SK-N-DZ (cell line): ENCODE results near the gene TP53I3.
"Not testable (repeated sequence)": the region's sequence is repeated elsewhere in the genome, so short reads cannot be mapped to it uniquely, and the experiment has no call there.

Experiments
- DNase-seq: peaks from one replicate; pipeline ENCODE4 v3.0.0-alpha.2; 2015; ENCODE audit warnings: low spot score

TP53I3 gene

GRCh38 chr2:24100732-24101131 is 16.1 kb upstream of the TP53I3 start:
- not testable (repeated sequence) for DNase-seq

GRCh38 chr2:24095171-24095677 is 10.6 kb upstream of the TP53I3 start:
- DNase-seq = not testable (repeated sequence)

DNA sequence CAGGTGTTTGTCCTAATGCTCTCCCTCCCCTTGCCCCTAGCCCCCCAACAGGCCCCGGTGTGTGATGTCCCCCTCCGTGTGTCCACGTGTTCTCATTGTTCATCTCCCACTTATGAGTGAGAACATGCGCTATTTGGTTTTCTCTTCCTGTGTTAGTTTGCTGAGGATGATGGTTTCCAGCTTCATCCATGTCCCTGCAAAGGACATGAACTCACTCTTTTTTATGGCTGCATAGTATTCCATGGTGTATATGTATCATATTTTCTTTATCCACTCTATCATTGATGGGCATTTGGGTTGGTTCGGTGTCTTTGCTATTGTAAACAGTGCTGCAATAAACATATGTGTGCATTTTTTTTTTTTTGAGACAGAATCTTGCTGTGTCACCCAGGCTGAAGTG is 8.6 kb upstream of the TP53I3 start:
- not testable (repeated sequence) for DNase-seq

GRCh38 chr2:24088821-24089359 is 4.3 kb upstream of the TP53I3 start:
- no peak for DNase-seq

- DNase-seq = no peak
Observed at GRCh38 chr2:24087032-24087431, 2.4 kb upstream of the TP53I3 start.

DNA sequence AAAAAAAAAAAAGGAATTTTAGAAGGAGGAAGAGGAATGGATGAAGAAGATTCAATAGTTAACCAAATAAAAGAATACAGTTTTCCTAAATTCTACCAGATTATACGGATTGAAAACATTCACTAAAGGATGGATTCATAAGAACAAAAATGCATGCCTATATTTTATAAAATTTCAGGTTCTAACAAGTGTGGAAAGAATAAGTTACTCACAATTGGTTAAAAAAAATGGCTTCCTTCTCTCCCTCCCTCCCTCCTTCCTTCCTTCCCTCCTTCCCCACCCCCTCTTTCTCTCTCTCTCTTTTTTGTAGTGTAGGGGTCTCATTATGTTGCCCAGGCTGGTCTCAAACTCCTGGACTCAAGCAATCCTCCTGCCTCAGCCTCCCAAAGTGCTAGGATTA is 1.6 kb upstream of the TP53I3 start:
- DNase-seq = no peak

GRCh38 chr2:24085200-24085489 is 511 bp upstream of the TP53I3 start:
- no peak for DNase-seq

DNA sequence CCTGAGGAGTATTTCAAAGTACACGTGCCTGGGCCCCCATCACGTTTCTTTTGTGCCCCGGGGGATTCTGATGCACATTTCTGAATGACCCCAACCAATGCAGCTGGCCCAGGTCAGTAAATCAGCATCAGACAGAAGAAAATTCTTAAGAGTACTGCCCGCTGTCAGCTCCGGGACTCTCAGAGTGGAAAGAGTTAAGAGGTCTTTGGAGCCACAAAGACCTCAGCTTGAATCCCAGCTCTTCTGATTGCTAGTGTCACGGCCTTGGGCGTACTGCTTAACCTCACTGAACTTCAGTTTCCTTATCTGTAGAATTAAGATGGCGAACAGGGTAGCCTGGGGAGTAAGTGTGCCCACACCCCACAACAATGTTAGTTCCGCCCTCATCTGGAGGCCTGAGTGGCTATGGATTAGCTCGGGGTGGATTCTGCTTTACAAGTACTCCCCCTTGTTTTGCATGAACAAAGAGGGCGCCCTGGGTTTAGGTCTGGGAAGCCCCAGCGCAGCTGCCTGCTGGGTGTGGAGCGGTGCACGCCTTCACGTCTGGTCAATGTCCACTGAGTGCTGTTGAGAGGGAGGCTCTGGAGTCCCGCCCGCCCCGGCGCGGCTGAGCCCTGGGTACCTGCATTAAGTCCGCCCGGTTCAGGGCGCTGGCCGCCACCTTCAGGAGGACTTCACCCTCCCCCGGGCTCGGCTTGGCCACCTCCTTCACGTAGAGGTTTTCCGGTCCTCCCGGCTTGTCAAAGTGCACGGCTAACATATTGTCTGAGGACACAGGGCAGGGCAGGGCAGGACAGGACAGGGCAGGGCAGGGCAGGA is 858 bp downstream of the TP53I3 start:
- DNase-seq = peak; percentile 97

GRCh38 chr2:24082787-24083566 is 1.7 kb downstream of the TP53I3 start:
- no peak for DNase-seq

DNA sequence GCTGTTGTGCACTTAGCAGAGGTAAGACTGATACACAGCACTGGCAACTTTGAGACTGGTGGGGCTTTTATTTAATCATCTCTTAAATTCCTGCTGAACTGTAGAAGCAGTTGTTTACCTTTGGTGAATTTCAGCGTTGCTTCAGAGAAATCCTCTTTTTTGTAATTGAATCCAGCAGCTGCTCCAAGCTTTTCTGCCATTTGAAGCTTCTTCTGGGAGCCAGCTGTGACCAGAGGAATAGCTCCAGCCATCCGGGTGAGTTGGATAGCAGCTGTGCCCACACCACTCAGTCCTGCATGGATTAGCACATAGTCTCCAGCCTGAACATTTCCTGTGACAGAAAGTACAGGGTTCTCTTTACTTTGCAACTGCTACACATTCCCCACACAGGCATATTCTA is 3.9 kb downstream of the TP53I3 start:
- no peak for DNase-seq

GRCh38 chr2:24077879-24078278 is 6.8 kb downstream of the TP53I3 start:
- DNase-seq = no peak

DNA sequence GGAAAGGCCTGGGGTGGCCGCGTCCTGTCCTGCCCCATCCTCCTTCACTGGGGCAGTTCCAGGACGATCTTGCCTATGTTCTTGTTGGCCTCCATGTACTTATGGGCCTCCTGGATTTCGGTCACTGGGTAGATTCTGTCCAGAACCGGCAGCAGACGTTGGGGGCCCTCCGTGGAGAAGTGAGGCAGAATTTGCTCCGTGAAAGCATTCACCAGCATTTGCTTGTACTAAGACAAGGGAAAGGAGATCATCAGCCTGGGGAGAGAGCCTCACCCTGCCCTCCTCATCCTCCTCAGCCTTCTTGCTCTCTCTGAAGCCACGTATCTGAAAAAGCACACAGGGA is 7.1 kb downstream of the TP53I3 start:
- DNase-seq = no peak

- no peak for DNase-seq
Observed at GRCh38 chr2:24076849-24077534, 7.6 kb downstream of the TP53I3 start.

- peak; percentile 97 for DNase-seq
Observed at GRCh38 chr2:24075915-24076848, 8.5 kb downstream of the TP53I3 start, which contains the start of gene SF3B6. TSS of gene SF3B6 (minus strand) at chr2:24076326. CDS start at chr2:24076229, 97 bp downstream.

DNA sequence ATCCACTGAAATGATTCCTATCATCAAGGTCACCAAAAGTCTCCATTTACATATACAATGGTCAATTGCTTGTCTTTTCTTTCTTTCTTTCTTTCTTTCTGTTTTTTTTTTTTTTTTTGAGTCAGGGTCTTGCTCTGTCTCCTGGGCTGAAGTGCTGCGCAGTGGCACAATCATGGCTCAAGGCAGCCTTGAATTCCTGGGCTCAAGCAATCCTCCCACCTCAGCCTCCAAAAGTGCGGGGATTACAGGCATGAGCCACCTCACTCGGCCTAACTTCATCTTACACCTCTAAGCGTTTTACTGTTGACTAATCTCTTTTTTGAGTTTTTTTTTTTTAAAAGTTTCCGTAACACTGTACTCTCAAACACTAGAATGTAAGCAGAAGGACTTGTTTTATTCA is 9.4 kb downstream of the TP53I3 start:
- no peak for DNase-seq

GRCh38 chr2:24073816-24074215 is 10.8 kb downstream of the TP53I3 start:
- no peak for DNase-seq

GRCh38 chr2:24072259-24072658 is 12.4 kb downstream of the TP53I3 start:
- no peak for DNase-seq

GRCh38 chr2:24065341-24065740 is 19.3 kb downstream of the TP53I3 start:
- DNase-seq = no peak

- DNase-seq = no peak
Observed at GRCh38 chr2:24058564-24059271, 25.9 kb downstream of the TP53I3 start.

DNA sequence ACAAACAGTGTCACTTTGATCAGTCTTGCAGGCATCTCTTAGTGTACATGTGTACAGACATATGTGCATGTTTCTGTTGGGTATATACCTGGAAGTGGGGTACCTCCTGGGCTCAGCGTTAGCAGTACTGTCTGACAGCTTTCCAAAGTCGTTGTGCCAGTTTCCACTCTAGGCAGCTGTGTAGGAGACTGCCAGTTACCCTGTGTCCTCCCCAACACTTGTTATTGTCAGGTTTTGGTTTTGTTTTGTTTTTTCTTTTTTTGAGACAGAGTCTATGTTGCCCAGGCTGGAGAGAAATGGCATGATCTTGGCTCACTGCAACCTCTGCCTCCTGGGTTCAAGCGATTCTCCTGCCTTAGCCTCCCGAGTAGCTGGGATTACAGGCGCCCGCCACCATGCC is 28.9 kb downstream of the TP53I3 start:
- DNase-seq = no peak
